T-helper 1 cell treated with Interleukin-12 subunit alpha and Interleukin-12 subunit beta and Interleukin-4 antibody, amounts not matched to agents 30 μg/mL and 1 μg/mL, for 36 hours (primary cell): Measurements from ENCODE around the gene INPP5A.

Source experiments
- H3K27ac Mint-ChIP-seq: one replicate; pipeline ENCODE4 v1.8.0; 2021; ENCODE audit warnings: mild to moderate bottlenecking, mixed read lengths
- H3K27me3 Mint-ChIP-seq: one replicate; pipeline ENCODE4 v1.8.0; 2021; ENCODE audit warnings: low read depth, mixed read lengths
- H3K36me3 Mint-ChIP-seq: one replicate; pipeline ENCODE4 v1.8.0; 2021; ENCODE audit warnings: low read depth, mixed read lengths
- H3K4me1 Mint-ChIP-seq: one replicate; pipeline ENCODE4 v1.8.0; 2021; ENCODE audit warnings: low read depth, mixed read lengths
- H3K4me3 Mint-ChIP-seq: one replicate; pipeline ENCODE4 v1.8.0; 2021; ENCODE audit warnings: mild to moderate bottlenecking, moderate library complexity, mixed read lengths
- H3K9me3 Mint-ChIP-seq: one replicate; pipeline ENCODE4 v1.8.0; 2021; ENCODE audit warnings: mixed read lengths

INPP5A gene

GRCh38 chr10:132588301-132589013, 50.9 kb downstream of the INPP5A start:
- Mint-ChIP-seq H3K4me3 (peak overlapping the region; percentile 57), H3K4me1 (peaks cover 33% of the 10 kb centered on the region), H3K9me3 (peaks cover 11% of the 10 kb centered on the region), H3K36me3 (peaks cover 18% of the 10 kb centered on the region), H3K27ac (peak overlapping the region; percentile 84), H3K27me3 (peaks cover 4% of the 10 kb centered on the region)

- Mint-ChIP-seq H3K36me3 (peaks cover 20% of the 10 kb centered on the region), H3K27ac (peak overlapping the region; percentile 84), H3K4me1 (peaks cover 39% of the 10 kb centered on the region), H3K4me3 (peak overlapping the region; percentile 57), H3K27me3 (peaks cover 4% of the 10 kb centered on the region), H3K9me3 (peaks cover 12% of the 10 kb centered on the region)
These were observed 51.4 kb downstream of the INPP5A start for GRCh38 chr10:132589015-132589414.

GRCh38 chr10:132589681-132590080, 52.1 kb downstream of the INPP5A start:
- H3K36me3 Mint-ChIP-seq: peaks cover 20% of the 10 kb centered on the region
- H3K27ac Mint-ChIP-seq: no peak overlapping the region
- peaks cover 4% of the 10 kb centered on the region for H3K27me3 Mint-ChIP-seq
- H3K9me3 Mint-ChIP-seq: peaks cover 12% of the 10 kb centered on the region
- no peak overlapping the region for H3K4me3 Mint-ChIP-seq
- peaks cover 45% of the 10 kb centered on the region for H3K4me1 Mint-ChIP-seq

- H3K27me3 Mint-ChIP-seq: peaks cover 5% of the 10 kb centered on the region
- peak overlapping the region; percentile 11 for H3K27ac Mint-ChIP-seq
- no peak overlapping the region for H3K4me3 Mint-ChIP-seq
- H3K9me3 Mint-ChIP-seq: peaks cover 12% of the 10 kb centered on the region
- peaks cover 21% of the 10 kb centered on the region for H3K36me3 Mint-ChIP-seq
- peaks cover 45% of the 10 kb centered on the region for H3K4me1 Mint-ChIP-seq
These were observed 52.6 kb downstream of the INPP5A start for GRCh38 chr10:132590094-132590751.

- peaks cover 23% of the 10 kb centered on the region for H3K36me3 Mint-ChIP-seq
- peaks cover 45% of the 10 kb centered on the region for H3K4me1 Mint-ChIP-seq
- H3K27me3 Mint-ChIP-seq: peaks cover 10% of the 10 kb centered on the region
- peaks cover 12% of the 10 kb centered on the region for H3K9me3 Mint-ChIP-seq
- H3K4me3 Mint-ChIP-seq: no peak overlapping the region
- peak overlapping the region; percentile 11 for H3K27ac Mint-ChIP-seq
These were observed 53.1 kb downstream of the INPP5A start for GRCh38 chr10:132590752-132591121.

- H3K27ac Mint-ChIP-seq: peak overlapping the region; percentile 11
- peaks cover 23% of the 10 kb centered on the region for H3K36me3 Mint-ChIP-seq
- H3K27me3 Mint-ChIP-seq: peaks cover 10% of the 10 kb centered on the region
- no peak overlapping the region for H3K4me3 Mint-ChIP-seq
- peaks cover 45% of the 10 kb centered on the region for H3K4me1 Mint-ChIP-seq
- H3K9me3 Mint-ChIP-seq: peaks cover 12% of the 10 kb centered on the region
These were observed 53.8 kb downstream of the INPP5A start for GRCh38 chr10:132591166-132591971.

GRCh38 chr10:132592790-132593383, 55.3 kb downstream of the INPP5A start:
- H3K27ac Mint-ChIP-seq: peak overlapping the region; percentile 79
- no peak overlapping the region for H3K4me3 Mint-ChIP-seq
- H3K27me3 Mint-ChIP-seq: peaks cover 10% of the 10 kb centered on the region
- peaks cover 18% of the 10 kb centered on the region for H3K36me3 Mint-ChIP-seq
- peaks cover 14% of the 10 kb centered on the region for H3K9me3 Mint-ChIP-seq
- H3K4me1 Mint-ChIP-seq: peaks cover 41% of the 10 kb centered on the region

- peak overlapping the region; percentile 3 for H3K4me3 Mint-ChIP-seq
- peaks cover 36% of the 10 kb centered on the region for H3K4me1 Mint-ChIP-seq
- peaks cover 10% of the 10 kb centered on the region for H3K27me3 Mint-ChIP-seq
- peak overlapping the region; percentile 79 for H3K27ac Mint-ChIP-seq
- H3K36me3 Mint-ChIP-seq: peaks cover 20% of the 10 kb centered on the region
- H3K9me3 Mint-ChIP-seq: peaks cover 19% of the 10 kb centered on the region
These were observed 55.8 kb downstream of the INPP5A start for GRCh38 chr10:132593389-132593788.

- peaks cover 28% of the 10 kb centered on the region for H3K4me1 Mint-ChIP-seq
These were observed 56.6 kb downstream of the INPP5A start for GRCh38 chr10:132593900-132594876.

GRCh38 chr10:132595021-132595420, 57.4 kb downstream of the INPP5A start:
- peaks cover 36% of the 10 kb centered on the region for H3K9me3 Mint-ChIP-seq
- H3K36me3 Mint-ChIP-seq: peaks cover 22% of the 10 kb centered on the region
- no peak overlapping the region for H3K4me3 Mint-ChIP-seq
- H3K4me1 Mint-ChIP-seq: peaks cover 28% of the 10 kb centered on the region
- no peak overlapping the region for H3K27ac Mint-ChIP-seq
- peaks cover 6% of the 10 kb centered on the region for H3K27me3 Mint-ChIP-seq

More at GRCh38 chr10:132593900-132594876, 56.6 kb downstream of the INPP5A start:
- peaks cover 21% of the 10 kb centered on the region for H3K36me3 Mint-ChIP-seq
- peak overlapping the region; percentile 3 for H3K4me3 Mint-ChIP-seq
- no peak overlapping the region for H3K27ac Mint-ChIP-seq
- H3K9me3 Mint-ChIP-seq: peaks cover 27% of the 10 kb centered on the region
- peaks cover 6% of the 10 kb centered on the region for H3K27me3 Mint-ChIP-seq

GRCh38 chr10:132595854-132596253, 58.3 kb downstream of the INPP5A start:
- H3K27me3 Mint-ChIP-seq: peaks cover 6% of the 10 kb centered on the region
- H3K27ac Mint-ChIP-seq: no peak overlapping the region
- H3K4me3 Mint-ChIP-seq: no peak overlapping the region
- H3K36me3 Mint-ChIP-seq: peaks cover 24% of the 10 kb centered on the region
- H3K4me1 Mint-ChIP-seq: peaks cover 26% of the 10 kb centered on the region
- peaks cover 43% of the 10 kb centered on the region for H3K9me3 Mint-ChIP-seq

- Mint-ChIP-seq H3K36me3 (peaks cover 28% of the 10 kb centered on the region), H3K27me3 (peaks cover 6% of the 10 kb centered on the region), H3K9me3 (peaks cover 49% of the 10 kb centered on the region), H3K27ac (no peak overlapping the region), H3K4me1 (peaks cover 26% of the 10 kb centered on the region), H3K4me3 (no peak overlapping the region)
These were observed 59.2 kb downstream of the INPP5A start for GRCh38 chr10:132596742-132597279.

- Mint-ChIP-seq H3K27ac (no peak overlapping the region), H3K36me3 (peaks cover 28% of the 10 kb centered on the region), H3K27me3 (peaks cover 6% of the 10 kb centered on the region), H3K4me3 (no peak overlapping the region), H3K4me1 (peaks cover 23% of the 10 kb centered on the region), H3K9me3 (peaks cover 46% of the 10 kb centered on the region)
These were observed 60.1 kb downstream of the INPP5A start for GRCh38 chr10:132597654-132598053.
